T-helper 1 cell treated with Interleukin-12 subunit alpha and Interleukin-12 subunit beta and Interleukin-4 antibody, amounts not matched to agents 30 μg/mL and 1 μg/mL, for 36 hours (primary cell): ENCODE measurements around the gene EPS15.
"Not testable (repeated sequence)": the region's sequence is repeated elsewhere in the genome, so short reads cannot be mapped to it uniquely, and the experiment has no call there.

Experiments used
- H3K27ac Mint-ChIP-seq: one replicate; pipeline ENCODE4 v1.8.0; 2021; ENCODE audit warnings: mild to moderate bottlenecking, mixed read lengths
- H3K27me3 Mint-ChIP-seq: one replicate; pipeline ENCODE4 v1.8.0; 2021; ENCODE audit warnings: low read depth, mixed read lengths
- H3K36me3 Mint-ChIP-seq: one replicate; pipeline ENCODE4 v1.8.0; 2021; ENCODE audit warnings: low read depth, mixed read lengths
- H3K4me1 Mint-ChIP-seq: one replicate; pipeline ENCODE4 v1.8.0; 2021; ENCODE audit warnings: low read depth, mixed read lengths
- H3K4me3 Mint-ChIP-seq: one replicate; pipeline ENCODE4 v1.8.0; 2021; ENCODE audit warnings: mild to moderate bottlenecking, moderate library complexity, mixed read lengths
- H3K9me3 Mint-ChIP-seq: one replicate; pipeline ENCODE4 v1.8.0; 2021; ENCODE audit warnings: mixed read lengths

Gene EPS15

GRCh38 chr1:51422367-51423072 is 96.5 kb downstream of the EPS15 start:
- H3K36me3 Mint-ChIP-seq, result peaks cover 48% of the 10 kb centered on the region
- no peaks in the 10 kb centered on the region for H3K9me3 Mint-ChIP-seq
- H3K4me3 Mint-ChIP-seq, result no peak overlapping the region
- H3K27me3 Mint-ChIP-seq, result no peaks in the 10 kb centered on the region
- H3K4me1 Mint-ChIP-seq, result peaks cover 4% of the 10 kb centered on the region
- no peak overlapping the region for H3K27ac Mint-ChIP-seq

- peaks cover 45% of the 10 kb centered on the region for H3K36me3 Mint-ChIP-seq
- H3K27ac Mint-ChIP-seq, result no peak overlapping the region
- no peaks in the 10 kb centered on the region for H3K27me3 Mint-ChIP-seq
Measured at GRCh38 chr1:51421964-51422363, 97.1 kb downstream of the EPS15 start.

GRCh38 chr1:51420867-51421627 is 98.0 kb downstream of the EPS15 start:
- Mint-ChIP-seq H3K27me3 (no peaks in the 10 kb centered on the region), H3K36me3 (peaks cover 44% of the 10 kb centered on the region), H3K4me1 (peaks cover 4% of the 10 kb centered on the region), H3K27ac (no peak overlapping the region), H3K4me3 (no peak overlapping the region), H3K9me3 (no peaks in the 10 kb centered on the region)

More at GRCh38 chr1:51421964-51422363, 97.1 kb downstream of the EPS15 start:
- Mint-ChIP-seq H3K4me3 (no peak overlapping the region), H3K9me3 (no peaks in the 10 kb centered on the region), H3K4me1 (peaks cover 4% of the 10 kb centered on the region)

- H3K27me3 Mint-ChIP-seq, result no peaks in the 10 kb centered on the region
- H3K4me3 Mint-ChIP-seq, result no peak overlapping the region
- peaks cover 37% of the 10 kb centered on the region for H3K36me3 Mint-ChIP-seq
- H3K4me1 Mint-ChIP-seq, result peaks cover 1% of the 10 kb centered on the region
- H3K27ac Mint-ChIP-seq, result no peak overlapping the region
- H3K9me3 Mint-ChIP-seq, result no peaks in the 10 kb centered on the region
Measured at GRCh38 chr1:51418384-51418959, 100.6 kb downstream of the EPS15 start.

GRCh38 chr1:51417496-51418383 is 101.3 kb downstream of the EPS15 start:
- H3K27me3 Mint-ChIP-seq, result no peaks in the 10 kb centered on the region
- H3K36me3 Mint-ChIP-seq, result peaks cover 38% of the 10 kb centered on the region
- no peak overlapping the region for H3K27ac Mint-ChIP-seq
- H3K9me3 Mint-ChIP-seq, result no peaks in the 10 kb centered on the region
- H3K4me1 Mint-ChIP-seq, result no peaks in the 10 kb centered on the region
- no peak overlapping the region for H3K4me3 Mint-ChIP-seq

GRCh38 chr1:51416910-51417309 is 102.2 kb downstream of the EPS15 start:
- Mint-ChIP-seq H3K9me3 (no peaks in the 10 kb centered on the region), H3K4me3 (no peak overlapping the region), H3K4me1 (no peaks in the 10 kb centered on the region), H3K27ac (no peak overlapping the region), H3K27me3 (no peaks in the 10 kb centered on the region), H3K36me3 (peaks cover 41% of the 10 kb centered on the region)

- Mint-ChIP-seq H3K27ac (no peak overlapping the region), H3K27me3 (no peaks in the 10 kb centered on the region), H3K36me3 (peaks cover 37% of the 10 kb centered on the region), H3K9me3 (no peaks in the 10 kb centered on the region), H3K4me3 (no peak overlapping the region), H3K4me1 (no peaks in the 10 kb centered on the region)
Measured at GRCh38 chr1:51415963-51416362, 103.1 kb downstream of the EPS15 start.

- Mint-ChIP-seq H3K27me3 (no peaks in the 10 kb centered on the region), H3K36me3 (peaks cover 31% of the 10 kb centered on the region), H3K4me1 (no peaks in the 10 kb centered on the region), H3K27ac (no peak overlapping the region), H3K4me3 (no peak overlapping the region), H3K9me3 (no peaks in the 10 kb centered on the region)
Measured at GRCh38 chr1:51414811-51415210, 104.3 kb downstream of the EPS15 start.

- not testable (repeated sequence) for H3K27ac Mint-ChIP-seq, H3K4me3 Mint-ChIP-seq, H3K27me3 Mint-ChIP-seq, H3K4me1 Mint-ChIP-seq, H3K9me3 Mint-ChIP-seq
- H3K36me3 Mint-ChIP-seq, result peaks cover 27% of the 10 kb centered on the region
Measured at GRCh38 chr1:51411820-51412219, 107.2 kb downstream of the EPS15 start.

GRCh38 chr1:51410568-51411460 is 108.3 kb downstream of the EPS15 start:
- no peak overlapping the region for H3K4me3 Mint-ChIP-seq
- no peaks in the 10 kb centered on the region for H3K27me3 Mint-ChIP-seq
- H3K4me1 Mint-ChIP-seq, result no peaks in the 10 kb centered on the region
- no peak overlapping the region for H3K27ac Mint-ChIP-seq
- peaks cover 31% of the 10 kb centered on the region for H3K36me3 Mint-ChIP-seq
- H3K9me3 Mint-ChIP-seq, result no peaks in the 10 kb centered on the region

- H3K27me3 Mint-ChIP-seq, H3K27ac Mint-ChIP-seq, H3K9me3 Mint-ChIP-seq, H3K4me1 Mint-ChIP-seq, H3K4me3 Mint-ChIP-seq: not testable (repeated sequence)
- H3K36me3 Mint-ChIP-seq, result peaks cover 35% of the 10 kb centered on the region
Measured at GRCh38 chr1:51409755-51410541, 109.1 kb downstream of the EPS15 start.

- peaks cover 30% of the 10 kb centered on the region for H3K36me3 Mint-ChIP-seq
- H3K27ac Mint-ChIP-seq, result no peak overlapping the region
- no peaks in the 10 kb centered on the region for H3K4me1 Mint-ChIP-seq
- no peaks in the 10 kb centered on the region for H3K27me3 Mint-ChIP-seq
- peaks cover 5% of the 10 kb centered on the region for H3K9me3 Mint-ChIP-seq
- no peak overlapping the region for H3K4me3 Mint-ChIP-seq
Measured at GRCh38 chr1:51392241-51392640, 126.8 kb downstream of the EPS15 start.

- not testable (repeated sequence) for H3K27ac Mint-ChIP-seq, H3K27me3 Mint-ChIP-seq, H3K4me3 Mint-ChIP-seq, H3K4me1 Mint-ChIP-seq
- H3K36me3 Mint-ChIP-seq, result peaks cover 32% of the 10 kb centered on the region
- H3K9me3 Mint-ChIP-seq, result peaks cover 12% of the 10 kb centered on the region
Measured at GRCh38 chr1:51390641-51391040, 128.4 kb downstream of the EPS15 start.
